Measurements from ENCODE around the gene MYRFL.

The MYRFL gene

GRCh38 chr12:69996241-69996640, 171.2 kb downstream of the MYRFL start:
- H3K4me3 ChIP-seq (ENCODE audit: low read depth, low read length) = no peak overlapping the region
- DNase-seq (ENCODE audit: low read depth) = no peak
- no peak for TF ChIP-seq CTCF (IDR thresholded peaks at IDR 0.05; ENCODE audit: low read depth, low read length, missing control alignments)

- no peak overlapping the region for H3K4me3 ChIP-seq (ENCODE audit: low read depth, low read length)
- no peak for DNase-seq (ENCODE audit: low read depth)
Observed at GRCh38 chr12:69996722-69997121, 171.7 kb downstream of the MYRFL start.

GRCh38 chr12:69998011-69998410, 173.0 kb downstream of the MYRFL start:
- DNase-seq (ENCODE audit: low read depth) = no peak
- no peak overlapping the region for H3K4me3 ChIP-seq (ENCODE audit: low read depth, low read length)
- no peak for TF ChIP-seq CTCF (IDR thresholded peaks at IDR 0.05; ENCODE audit: low read depth, low read length, missing control alignments)

More at GRCh38 chr12:69996722-69997121, 171.7 kb downstream of the MYRFL start:
- no peak for TF ChIP-seq CTCF (IDR thresholded peaks at IDR 0.05; ENCODE audit: low read depth, low read length, missing control alignments)

GRCh38 chr12:69998922-69999321, 173.9 kb downstream of the MYRFL start:
- DNase-seq (ENCODE audit: low read depth) = no peak
- no peak for TF ChIP-seq CTCF (IDR thresholded peaks at IDR 0.05; ENCODE audit: low read depth, low read length, missing control alignments)
- H3K4me3 ChIP-seq (ENCODE audit: low read depth, low read length) = no peak overlapping the region

- no peak for DNase-seq (ENCODE audit: low read depth)
- no peak for TF ChIP-seq CTCF (IDR thresholded peaks at IDR 0.05; ENCODE audit: low read depth, low read length, missing control alignments)
- H3K4me3 ChIP-seq (ENCODE audit: low read depth, low read length) = no peak overlapping the region
Observed at GRCh38 chr12:69999561-69999960, 174.5 kb downstream of the MYRFL start.

- no peak overlapping the region for H3K4me3 ChIP-seq (ENCODE audit: low read depth, low read length)
- TF ChIP-seq CTCF (IDR thresholded peaks at IDR 0.05; ENCODE audit: low read depth, low read length, missing control alignments) = no peak
- DNase-seq (ENCODE audit: low read depth) = no peak
Observed at GRCh38 chr12:70002097-70002911, 177.3 kb downstream of the MYRFL start.

- no peak overlapping the region for H3K4me3 ChIP-seq (ENCODE audit: low read depth, low read length)
- no peak for DNase-seq (ENCODE audit: low read depth)
- no peak for TF ChIP-seq CTCF (IDR thresholded peaks at IDR 0.05; ENCODE audit: low read depth, low read length, missing control alignments)
Observed at GRCh38 chr12:70002912-70003255, 177.9 kb downstream of the MYRFL start.
